H1 (cell line): Measurements from ENCODE around the gene PPP6C.
A peak's percentile ranks its signal among the peaks of the same experiment; 100 is the strongest.

Experiments
- EP300 ChIP-seq, 2 experiments: IDR thresholded peaks; 1 replicate in 1 of 2; 2 replicates in 1 of 2; pipeline ENCODE4 v1.6.1; 2011 to 2012; ENCODE audit warnings: low read depth in 2 of 2, low read length in 2 of 2, mild to moderate bottlenecking in 2 of 2, borderline replicate concordance in 1 of 2, inconsistent platforms in 1 of 2, moderate library complexity in 1 of 2
- RAD21 ChIP-seq, 2 experiments: IDR thresholded peaks in 1 of 2; conservative IDR thresholded peaks in 1 of 2; 2 replicates each; pipeline ENCODE4 v1.6.1; 2011; ENCODE audit warnings: low read depth in 2 of 2, low read length in 2 of 2, improper control_type of control experiment in 1 of 2, inconsistent platforms in 1 of 2, mild to moderate bottlenecking in 1 of 2, moderate library complexity in 1 of 2
- SIN3A ChIP-seq, 2 experiments: IDR thresholded peaks in 1 of 2; conservative IDR thresholded peaks in 1 of 2; 2 replicates each; pipeline ENCODE4 v1.6.1; 2011 to 2012; ENCODE audit warnings: low read length in 2 of 2, improper control_type of control experiment in 1 of 2, low read depth in 1 of 2, mild to moderate bottlenecking in 1 of 2
- TF ChIP-seq, protein P1 (sequence below): IDR thresholded peaks from 2 replicates; pipeline ENCODE4 v1.6.1; 2012; ENCODE audit warnings: inconsistent platforms

DNA sequence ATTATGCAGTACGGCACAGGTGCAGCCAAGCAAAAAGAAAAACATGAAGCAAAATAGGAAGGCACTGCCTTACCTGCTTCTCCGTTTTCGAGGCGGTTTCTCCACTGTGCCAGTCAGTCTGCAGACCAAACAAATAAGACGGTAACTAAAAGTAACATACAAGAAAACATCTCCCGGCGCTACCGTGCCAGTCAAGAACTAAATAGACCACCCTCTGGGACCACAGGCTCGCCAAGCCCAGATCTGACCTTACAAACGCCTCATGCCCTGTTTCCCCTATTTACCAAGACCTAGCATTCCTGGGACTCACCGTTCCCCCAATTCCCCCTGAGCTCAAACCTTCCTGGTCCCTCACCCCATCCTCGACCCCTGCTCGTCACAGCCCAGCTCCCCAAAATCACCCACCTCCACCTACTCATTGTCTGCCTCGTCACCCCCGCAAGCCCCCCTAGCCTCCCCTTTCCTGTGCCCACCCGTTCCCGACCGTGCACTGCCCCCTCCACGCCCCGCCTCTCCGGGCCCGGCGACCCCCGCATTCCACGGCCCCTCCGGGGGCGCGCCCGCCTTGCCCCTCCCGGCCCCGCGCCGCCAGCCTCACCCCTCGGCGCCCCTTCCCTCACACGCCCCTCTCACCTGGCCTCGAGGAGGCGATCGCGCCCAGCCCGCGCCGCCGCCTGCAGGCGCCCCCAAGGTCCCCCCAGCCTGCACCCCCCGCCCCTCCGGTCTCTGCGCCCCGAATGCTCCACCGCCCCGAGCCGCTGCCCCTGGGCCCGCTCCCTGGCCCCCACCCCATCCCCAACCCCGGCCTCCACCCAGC is 46.8 kb downstream of the PPP6C start:
- TF ChIP-seq, protein P1, sequence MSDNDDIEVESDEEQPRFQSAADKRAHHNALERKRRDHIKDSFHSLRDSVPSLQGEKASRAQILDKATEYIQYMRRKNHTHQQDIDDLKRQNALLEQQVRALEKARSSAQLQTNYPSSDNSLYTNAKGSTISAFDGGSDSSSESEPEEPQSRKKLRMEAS = no peak; the same call in 1 of the 2 replicates
- TF ChIP-seq SIN3A (conservative IDR thresholded peaks at IDR 0.05 in 1 of 2, IDR thresholded peaks at IDR 0.05 in 1 of 2; ENCODE audit: low read depth in 1 of 2, low read length in 2 of 2) (0 out of 4 replicates have a peak, but pooled peaks of 1 of the 2 experiments have one; percentile 9), RAD21 (IDR thresholded peaks at IDR 0.05 in 1 of 2, conservative IDR thresholded peaks at IDR 0.05 in 1 of 2; ENCODE audit: low read depth in 2 of 2, low read length in 2 of 2) (no peak; a peak in 1 of 4 replicates), EP300 (IDR thresholded peaks at IDR 0.05; ENCODE audit: borderline replicate concordance in 1 of 2, low read depth in 2 of 2, low read length in 2 of 2) (no peak)
